HepG2 (cell line): Measurements from ENCODE around the gene RHAG. TPM values are rescaled to one million over a fixed set of nuclear protein-coding genes. Genes with fewer than 3 reads are reported as not detected.

ENCODE experiments used
- ATAC-seq: fragments of 200-7000 bp; cut with Tn5 transposase; 3 replicates; pipeline ENCODE4 v1.9.1; 2020; ENCODE audit warnings: mild to moderate bottlenecking, moderate library complexity
- BruUV-seq: library from RNA; stranded (reverse); fragments of 400-500 nt; replicated peaks from 2 replicates; lab custom pipeline; 2021; lab: Mats Ljungman, UMichigan
- CTCF ChIA-PET: fragments of 300-600 bp; formaldehyde crosslinking; extraction: SDS; loops from one replicate; lab custom pipeline; 2021; ENCODE audit warnings: low total read pairs, inconsistent platforms, low intra/inter-chr PET ratio; lab: Yijun Ruan, JAX
- POLR2A ChIA-PET: fragments of 350-600 bp; sonication (Branson Sonifier 250); formaldehyde crosslinking; loops from one replicate; lab custom pipeline; 2020; ENCODE audit warnings: antibody characterized with exemption, inconsistent platforms; lab: Yijun Ruan, JAX
- DNase-seq: peaks from one replicate; pipeline ENCODE4 v3.0.0-alpha.2; 2015; ENCODE audit warnings: low spot score
- FAIRE-seq: peaks from 3 replicates; lab custom pipeline; 2011; peaks lifted over from hg19 to GRCh38; lab: Jason Lieb, UNC
- H2AFZ ChIP-seq: one replicate; pipeline ENCODE4 v1.6.1; 2011; ENCODE audit warnings: low read length, inconsistent platforms
- H3K27ac ChIP-seq: fragments of 300-600 bp; 3 replicates; pipeline ENCODE4 v1.8.0; 2011; ENCODE audit warnings: mixed run types, mild to moderate bottlenecking, mixed read lengths, low read length, inconsistent platforms; ENCODE audit not compliant: insufficient read depth; ENCODE audit errors: extremely low read length
- H3K27me3 ChIP-seq, 2 experiments: fragments of 200-600 bp in 1 of 2; 2 replicates in 1 of 2; 3 replicates in 1 of 2; pipeline versions ENCODE4 v1.6.0 to v1.8.0; 2011; ENCODE audit warnings: low read length in 2 of 2, mild to moderate bottlenecking in 2 of 2, moderate library complexity in 2 of 2, inconsistent platforms in 1 of 2; ENCODE audit not compliant: insufficient read depth in 2 of 2, control insufficient read depth in 1 of 2
- H3K36me3 ChIP-seq, 2 experiments: fragments of 200-600 bp in 1 of 2; replicated peaks in 1 of 2; 2 replicates in 1 of 2; 3 replicates in 1 of 2; pipeline versions ENCODE4 v1.5.1 to v1.8.0; 2011; ENCODE audit warnings: low read length in 2 of 2, inconsistent platforms in 1 of 2; ENCODE audit not compliant: insufficient read depth in 2 of 2, control insufficient read depth in 1 of 2
- H3K4me1 ChIP-seq: 2 replicates; pipeline ENCODE4 v1.5.1; 2012; ENCODE audit warnings: low read length, inconsistent platforms; ENCODE audit not compliant: insufficient read depth
- H3K4me2 ChIP-seq: 2 replicates; pipeline ENCODE4 v1.6.0; 2011; ENCODE audit warnings: low read depth, low read length, inconsistent platforms
- H3K4me3 ChIP-seq, 3 experiments: fragments of 200-600 bp in 1 of 3; sonication (generic), shearing (Covaris generic) in 1 of 3; replicated peaks in 1 of 3; 2 replicates each; pipeline ENCODE4 v1.5.1; 2011 to 2016; ENCODE audit warnings: low read length in 3 of 3, inconsistent platforms in 2 of 3, low read depth in 2 of 3, mild to moderate bottlenecking in 2 of 3, control low read depth in 1 of 3, mixed read lengths in 1 of 3; ENCODE audit not compliant: insufficient read depth in 1 of 3
- H3K79me2 ChIP-seq: one replicate; pipeline ENCODE4 v1.6.1; 2011; ENCODE audit warnings: low read length, inconsistent platforms; ENCODE audit not compliant: insufficient read depth
- H3K9ac ChIP-seq: 2 replicates; pipeline ENCODE4 v1.6.0; 2011; ENCODE audit warnings: mild to moderate bottlenecking, low read depth, low read length, inconsistent platforms; ENCODE audit not compliant: insufficient read depth
- H3K9me3 ChIP-seq: 2 replicates; pipeline ENCODE4 v1.5.1; 2012; ENCODE audit warnings: mild to moderate bottlenecking, low read length
- H4K20me1 ChIP-seq: 2 replicates; pipeline ENCODE4 v1.6.0; 2011; ENCODE audit warnings: inconsistent platforms, mild to moderate bottlenecking, low read length, moderate library complexity; ENCODE audit not compliant: insufficient read depth
- ATM ChIP-seq: fragments of 450-650 bp; IDR thresholded peaks from 2 replicates; pipeline ENCODE4 v1.7.1; 2017; ENCODE audit warnings: mild to moderate bottlenecking, borderline replicate concordance
- FOXP1 ChIP-seq, 2 experiments: fragments of 450-650 bp in 1 of 2; IDR thresholded peaks; 2 replicates each; pipeline ENCODE4 v1.6.1; 2017 to 2018; ENCODE audit warnings: antibody characterized with exemption in 1 of 2
- NFIB ChIP-seq: sonication (generic); formaldehyde crosslinking; IDR thresholded peaks from 2 replicates; pipeline ENCODE4 v1.9.0; 2021; ENCODE audit warnings: missing genetic modification reagents, mild to moderate bottlenecking, borderline replicate concordance
- PLSCR1 ChIP-seq: sonication (generic); formaldehyde crosslinking; IDR thresholded peaks from 2 replicates; pipeline ENCODE4 v1.5.0; 2020; ENCODE audit warnings: missing genetic modification reagents, mild to moderate bottlenecking, borderline replicate concordance
- SMC3 ChIP-seq: IDR thresholded peaks from 2 replicates; pipeline ENCODE4 v1.6.1; 2011; ENCODE audit warnings: low read length, improper control_type of control experiment
- ZKSCAN1 ChIP-seq: fragments of 150-350 bp; IDR thresholded peaks from 2 replicates; pipeline ENCODE4 v1.6.1; 2014; ENCODE audit warnings: low read length
- ZMYM2 ChIP-seq: sonication (generic); formaldehyde crosslinking; IDR thresholded peaks from 2 replicates; pipeline ENCODE4 v1.8.0; 2022; ENCODE audit warnings: mild to moderate bottlenecking, missing genetic modification reagents
- ZNF256 ChIP-seq: sonication (generic); formaldehyde crosslinking; conservative IDR thresholded peaks from 2 replicates; pipeline ENCODE4 v1.4.0; 2020; ENCODE audit warnings: missing genetic modification reagents
- ZNF263 ChIP-seq: sonication (generic); formaldehyde crosslinking; IDR thresholded peaks from 2 replicates; pipeline ENCODE4 v1.4.0; 2020; ENCODE audit warnings: missing genetic modification reagents
- ZNF343 ChIP-seq: sonication (generic); formaldehyde crosslinking; IDR thresholded peaks from 2 replicates; pipeline ENCODE4 v1.4.0; 2020; ENCODE audit warnings: mild to moderate bottlenecking, missing genetic modification reagents
- ZNF710 ChIP-seq: sonication (generic); formaldehyde crosslinking; IDR thresholded peaks from 2 replicates; pipeline ENCODE4 v1.5.0; 2020; ENCODE audit warnings: mild to moderate bottlenecking, missing genetic modification reagents, borderline replicate concordance
- WGBS: methylation state at CpG from one replicate; pipeline ENCODE4 v1.1.6; 2017; ENCODE audit warnings: low lambda C conversion rate; 5-methylcytosine and 5-hydroxymethylcytosine counted together
- in situ Hi-C: cut with HindIII; loops from 2 replicates; pipeline ENCODE4 v1.10.0; 2017; ENCODE audit warnings: low pct_unique_long_range_greater_than_20kb; ENCODE audit not compliant: extremely low pct_ligation_motif_present
- intact Hi-C: fragments of 100-400 bp; cut with micrococcal nuclease; formaldehyde crosslinking; loops from one replicate; pipeline ENCODE4 v1.10.0; 2022; ENCODE audit not compliant: unreplicated experiment
- polyA plus RNA-seq, 8 experiments: library from polyadenylated mRNA; depleted of rRNA in 3 of 8; stranded (reverse) in 7 of 8; unstranded in 1 of 8; fragments of >200 nt; fragmentation: Illumina TruSeq in 4 of 8; extraction: Trizol in 4 of 8; gene quantifications; 2 replicates each; pipeline versions ENCODE4 v1.2.1 to v1.2.3, GENCODE V29; 2011 to 2016; ENCODE audit warnings: low read depth in 4 of 8, missing spikeins in 1 of 8, mixed read lengths in 1 of 8; ENCODE audit not compliant: insufficient read depth in 1 of 8
- total RNA-seq, 5 experiments: library from RNA; depleted of rRNA; stranded (reverse); fragments of >200 nt; fragmentation: Illumina TruSeq; extraction: Trizol; gene quantifications; 2 replicates each; pipeline ENCODE4 v1.2.3, GENCODE V29; 2016; ENCODE audit warnings: low read depth in 1 of 5

RHAG gene
- total and polyA plus RNA-seq, 2 of the 13 experiments (the other 11 are each of a cell fraction or from before 2014, with no cell fraction given) = not detected

- BruUV-seq = no TSS peak
- no peak for FAIRE-seq
- Histone ChIP-seq H3K36me3 (no peaks in the 10 kb centered on the region), H3K4me3 (no peak overlapping the region), H2AFZ (no peak overlapping the region), H4K20me1 (no peaks in the 10 kb centered on the region), H3K9me3 (no peaks in the 10 kb centered on the region), H3K4me1 (no peaks in the 10 kb centered on the region), H3K9ac (no peak overlapping the region), H3K4me2 (no peak overlapping the region), H3K27ac (no peak overlapping the region), H3K79me2 (no peaks in the 10 kb centered on the region), H3K27me3 (no peaks in the 10 kb centered on the region)
- TF ChIP-seq ZKSCAN1 (no peak), NFIB (no peak), ZNF343 (CRISPR knock-in tag) (no peak), ZNF710 (CRISPR knock-in tag) (no peak), ZMYM2 (CRISPR knock-in tag) (no peak), PLSCR1 (CRISPR knock-in tag) (no peak), FOXP1 (IDR thresholded peaks at IDR 0.05) (no peak), FOXP1 (CRISPR knock-in tag; IDR thresholded peaks at IDR 0.05) (no peak), ZNF256 (CRISPR knock-in tag) (no peak), ATM (no peak), SMC3 (no peak), ZNF263 (CRISPR knock-in tag) (no peak)
- ChIA-PET POLR2A (no interaction called here), CTCF (no interaction called here)
- no peak for DNase-seq
- in situ Hi-C loops (no loop called here), intact Hi-C loops (no loop called here)
- 4% methylated on average over 1 of the region's 1 CpG for WGBS
- no peak for ATAC-seq
These were observed 26.2 kb upstream of the RHAG start for GRCh38 chr6:49662892-49663261.
